Measurements from ENCODE around the gene EPHX1. TPM values are rescaled to one million over a fixed set of nuclear protein-coding genes. Genes with fewer than 3 reads are reported as not detected.
"Not testable (repeated sequence)": the region's sequence is repeated elsewhere in the genome, so short reads cannot be mapped to it uniquely, and the experiment has no call there.

EPHX1 gene
- total and polyA plus RNA-seq, 7 donors: 19.4 to 209 (median 95.8) TPM

- Histone ChIP-seq H3K9me3 (no peaks in the 10 kb centered on the region), H3K4me1 (peaks cover 17% of the 10 kb centered on the region), H3K27ac (no peak overlapping the region), H3K36me3 (ENCODE audit: insufficient read depth in 1 of 2, low read depth in 1 of 2) (no peaks in the 10 kb centered on the region), H3K4me3 (no peak overlapping the region), H3K27me3 (ENCODE audit: insufficient read depth in 3 of 3, low read length in 2 of 3) (no peaks in the 10 kb centered on the region)
- WGBS, 3 donors: 79 to 91% (median 91%) methylated on average over 5 of the region's 5 CpGs
- ATAC-seq: no peak
- no peak for DNase-seq
- TF ChIP-seq CTCF (IDR thresholded peaks at IDR 0.05): no peak
- intact Hi-C loops (cut with DNase I): no loop called here
Measured at GRCh38 chr1:225808136-225808535, 1.8 kb upstream of the EPHX1 start.

- H3K27me3 ChIP-seq (ENCODE audit: insufficient read depth in 3 of 3, low read length in 2 of 3); DNase-seq; H3K9me3 ChIP-seq; H3K36me3 ChIP-seq (ENCODE audit: insufficient read depth in 1 of 2, low read depth in 1 of 2): not testable (repeated sequence)
- 14 to 25% (median 17%) methylated on average over 28 to 29 of the region's 29 CpGs for WGBS, 3 donors
- peak overlapping the region; percentile 90 for H3K4me3 ChIP-seq
- H3K4me1 ChIP-seq: peaks cover 45% of the 10 kb centered on the region
- peak overlapping the region; percentile 90 for H3K27ac ChIP-seq
- intact Hi-C loops (cut with DNase I): loop anchor here (5.0 kb wide), 1 partner anchor 34 kb away; the partner anchor contains the start of gene SRP9 (in 2 of the 2)
- ATAC-seq: peak in 2 of 4 donors; percentile 28 to 50
Measured at GRCh38 chr1:225810579-225811538, 935 bp downstream of the EPHX1 start.

GRCh38 chr1:225811622-225812487 is 1.9 kb downstream of the EPHX1 start:
- H3K27ac ChIP-seq: peak overlapping the region; percentile 90
- TF ChIP-seq CTCF (IDR thresholded peaks at IDR 0.05): peak; percentile 21
- peak overlapping the region; percentile 90 for H3K4me3 ChIP-seq
- intact Hi-C loops (cut with DNase I): loop anchor here (5.0 kb wide), 1 partner anchor 35 kb away; the partner anchor contains the start of gene SRP9 (in 2 of the 2)
- no peaks in the 10 kb centered on the region for H3K36me3 ChIP-seq (ENCODE audit: insufficient read depth in 1 of 2, low read depth in 1 of 2)
- ATAC-seq (peak in 3 of 4 donors; percentile 32 to 57 (median 39)), DNase-seq (no peak)
- WGBS, 3 donors: 48 to 59% (median 55%) methylated on average over 10 of the region's 10 CpGs
- H3K27me3 ChIP-seq (ENCODE audit: insufficient read depth in 3 of 3, low read length in 2 of 3): no peaks in the 10 kb centered on the region
- no peaks in the 10 kb centered on the region for H3K9me3 ChIP-seq
- peaks cover 55% of the 10 kb centered on the region for H3K4me1 ChIP-seq

- intact Hi-C loops (cut with DNase I): loop anchor here (5.0 kb wide), 1 partner anchor 35 kb away; the partner anchor contains the start of gene SRP9 (in 2 of the 2)
- peaks cover 63% of the 10 kb centered on the region for H3K4me1 ChIP-seq
- H3K27ac ChIP-seq: peak overlapping the region; percentile 90
- WGBS, 3 donors: 62 to 73% (median 67%) methylated on average over 8 of the region's 8 CpGs
- no peaks in the 10 kb centered on the region for H3K9me3 ChIP-seq
- no peaks in the 10 kb centered on the region for H3K36me3 ChIP-seq (ENCODE audit: insufficient read depth in 1 of 2, low read depth in 1 of 2)
- no peak for DNase-seq
- H3K27me3 ChIP-seq (ENCODE audit: insufficient read depth in 3 of 3, low read length in 2 of 3): no peaks in the 10 kb centered on the region
- no peak for TF ChIP-seq CTCF (IDR thresholded peaks at IDR 0.05)
- peak overlapping the region; percentile 90 for H3K4me3 ChIP-seq
- ATAC-seq: no peak
Measured at GRCh38 chr1:225812488-225813213, 2.7 kb downstream of the EPHX1 start.
